Astrocyte (in vitro differentiated cells and primary cell): ENCODE measurements around the gene ELMOD1. TPM values are rescaled to one million over a fixed set of nuclear protein-coding genes. Genes with fewer than 3 reads are reported as not detected.

ENCODE experiments used
- DNase-seq: peaks from one replicate; pipeline ENCODE4 v3.0.0-alpha.2; 2010; ENCODE audit warnings: low read depth
- FAIRE-seq: peaks from 2 replicates; lab custom pipeline; 2011; peaks lifted over from hg19 to GRCh38; lab: Jason Lieb, UNC
- H2AFZ ChIP-seq: 2 replicates; pipeline ENCODE4 v1.6.0; 2012; ENCODE audit warnings: low read depth, low read length, inconsistent platforms
- H3K27ac ChIP-seq: 2 replicates; pipeline ENCODE4 v1.5.1; 2011; ENCODE audit warnings: low read depth, low read length, inconsistent platforms
- H3K27me3 ChIP-seq: 2 replicates; pipeline ENCODE4 v1.6.0; 2011; ENCODE audit warnings: low read length, inconsistent platforms; ENCODE audit not compliant: insufficient read depth
- H3K36me3 ChIP-seq: 2 replicates; pipeline ENCODE4 v1.5.1; 2011; ENCODE audit warnings: low read length, inconsistent platforms; ENCODE audit not compliant: insufficient read depth
- H3K4me1 ChIP-seq: 2 replicates; pipeline ENCODE4 v1.5.1; 2011; ENCODE audit warnings: low read length, inconsistent platforms; ENCODE audit not compliant: insufficient read depth
- H3K4me2 ChIP-seq: 2 replicates; pipeline ENCODE4 v1.6.0; 2012; ENCODE audit warnings: low read length, inconsistent platforms
- H3K4me3 ChIP-seq: 2 replicates; pipeline ENCODE4 v1.5.1; 2011; ENCODE audit warnings: low read depth, mild to moderate bottlenecking, low read length, inconsistent platforms; ENCODE audit not compliant: insufficient read depth
- H3K79me2 ChIP-seq: 2 replicates; pipeline ENCODE4 v1.6.0; 2012; ENCODE audit warnings: mild to moderate bottlenecking, low read length, inconsistent platforms; ENCODE audit not compliant: insufficient read depth
- H3K9ac ChIP-seq: 2 replicates; pipeline ENCODE4 v1.6.0; 2012; ENCODE audit warnings: mild to moderate bottlenecking, low read length, inconsistent platforms
- H3K9me3 ChIP-seq: 2 replicates; pipeline ENCODE4 v1.5.1; 2012; ENCODE audit warnings: low read depth, mild to moderate bottlenecking, low read length, inconsistent platforms; ENCODE audit not compliant: insufficient read depth
- H4K20me1 ChIP-seq: 2 replicates; pipeline ENCODE4 v1.6.0; 2012; ENCODE audit warnings: low read length, inconsistent platforms; ENCODE audit not compliant: insufficient read depth
- H3K27ac Mint-ChIP-seq: one replicate; pipeline ENCODE4 v1.8.0; 2021; ENCODE audit warnings: mild to moderate bottlenecking, mixed read lengths; ENCODE audit not compliant: unreplicated experiment
- H3K27me3 Mint-ChIP-seq: one replicate; pipeline ENCODE4 v1.8.0; 2021; ENCODE audit warnings: low read depth, mixed read lengths; ENCODE audit not compliant: unreplicated experiment
- H3K36me3 Mint-ChIP-seq: one replicate; pipeline ENCODE4 v1.8.0; 2021; ENCODE audit warnings: low read depth, mixed read lengths; ENCODE audit not compliant: unreplicated experiment
- H3K4me1 Mint-ChIP-seq: one replicate; pipeline ENCODE4 v1.8.0; 2021; ENCODE audit warnings: low read depth, mixed read lengths; ENCODE audit not compliant: unreplicated experiment
- H3K4me3 Mint-ChIP-seq: one replicate; pipeline ENCODE4 v1.8.0; 2021; ENCODE audit warnings: mild to moderate bottlenecking, moderate library complexity, mixed read lengths; ENCODE audit not compliant: unreplicated experiment
- H3K9me3 Mint-ChIP-seq: one replicate; pipeline ENCODE4 v1.8.0; 2021; ENCODE audit warnings: mild to moderate bottlenecking, mixed read lengths; ENCODE audit not compliant: unreplicated experiment
- CTCF ChIP-seq: IDR thresholded peaks from 2 replicates; pipeline ENCODE4 v1.5.1; 2011; ENCODE audit warnings: low read depth, mild to moderate bottlenecking, inconsistent platforms, low read length, moderate library complexity; ENCODE audit not compliant: insufficient read depth
- EZH2 ChIP-seq: IDR thresholded peaks from 2 replicates; pipeline ENCODE4 v1.6.1; 2012; ENCODE audit warnings: mild to moderate bottlenecking, low read length, inconsistent platforms; ENCODE audit not compliant: insufficient read depth
- total RNA-seq: library from RNA; stranded (reverse); gene quantifications from 2 replicates; pipeline ENCODE4 v1.2.1, GENCODE V29; 2021

The ELMOD1 gene
- total RNA-seq, 1 donor from 2014 or later = 0.52 TPM

- H3K36me3 Mint-ChIP-seq = no peaks in the 10 kb centered on the region
- no peak for TF ChIP-seq CTCF
- peaks cover 41% of the 10 kb centered on the region for H3K4me1 Mint-ChIP-seq
- no peak overlapping the region for H3K27ac Mint-ChIP-seq
- Histone ChIP-seq H3K27ac (no peak overlapping the region), H3K36me3 (no peaks in the 10 kb centered on the region), H3K9me3 (no peaks in the 10 kb centered on the region), H2AFZ (no peak overlapping the region), H3K4me2 (no peak overlapping the region), H3K4me3 (no peak overlapping the region), H4K20me1 (no peaks in the 10 kb centered on the region), H3K27me3 (peaks cover 6% of the 10 kb centered on the region), H3K9ac (no peak overlapping the region), H3K79me2 (no peaks in the 10 kb centered on the region), H3K4me1 (peaks cover 19% of the 10 kb centered on the region)
- H3K27me3 Mint-ChIP-seq = no peaks in the 10 kb centered on the region
- FAIRE-seq = no peak
- no peak for DNase-seq
- H3K9me3 Mint-ChIP-seq = no peaks in the 10 kb centered on the region
- no peak overlapping the region for H3K4me3 Mint-ChIP-seq
Measured at GRCh38 chr11:107708792-107709191, 117.8 kb downstream of the ELMOD1 start.

- Histone ChIP-seq H3K9ac (no peak overlapping the region), H3K36me3 (no peaks in the 10 kb centered on the region), H4K20me1 (no peaks in the 10 kb centered on the region), H3K27me3 (peaks cover 12% of the 10 kb centered on the region), H3K4me2 (no peak overlapping the region), H3K27ac (no peak overlapping the region), H3K9me3 (no peaks in the 10 kb centered on the region), H2AFZ (no peak overlapping the region), H3K4me1 (peaks cover 6% of the 10 kb centered on the region), H3K79me2 (no peaks in the 10 kb centered on the region), H3K4me3 (no peak overlapping the region)
- FAIRE-seq (no peak), DNase-seq (no peak)
- Mint-ChIP-seq H3K27me3 (no peaks in the 10 kb centered on the region), H3K4me3 (no peak overlapping the region), H3K9me3 (no peaks in the 10 kb centered on the region), H3K4me1 (peaks cover 27% of the 10 kb centered on the region), H3K36me3 (no peaks in the 10 kb centered on the region), H3K27ac (no peak overlapping the region)
- TF ChIP-seq EZH2 = no peak
- no peak for TF ChIP-seq CTCF
Measured at GRCh38 chr11:107710301-107710700, 119.4 kb downstream of the ELMOD1 start.

GRCh38 chr11:107711861-107712755 is 121.2 kb downstream of the ELMOD1 start, which contains the start of gene SLN:
TSS of gene SLN (minus strand) at chr11:107712056.
- no peak within 1 kb of the TSS for H3K9ac ChIP-seq
- DNase-seq = no peak

More at GRCh38 chr11:107711861-107712755, 121.2 kb downstream of the ELMOD1 start, which contains the start of gene SLN:
- H3K4me2 ChIP-seq = no peak within 1 kb of the TSS
- H3K36me3 ChIP-seq = no peaks in the 10 kb centered on the region
- H3K27me3 ChIP-seq = peaks cover 13% of the 10 kb centered on the region
- H3K4me3 ChIP-seq = no peak within 1 kb of the TSS
- Mint-ChIP-seq H3K27me3 (no peaks in the 10 kb centered on the region), H3K4me3 (peak within 1 kb of the TSS; percentile 69), H3K4me1 (peaks cover 19% of the 10 kb centered on the region), H3K36me3 (no peaks in the 10 kb centered on the region), H3K27ac (no peak within 1 kb of the TSS), H3K9me3 (no peaks in the 10 kb centered on the region)
- H2AFZ ChIP-seq = no peak within 1 kb of the TSS
- no peak for FAIRE-seq
- no peak within 1 kb of the TSS for H3K27ac ChIP-seq
- H3K4me1 ChIP-seq = peaks cover 4% of the 10 kb centered on the region
- no peaks in the 10 kb centered on the region for H4K20me1 ChIP-seq
- no peaks in the 10 kb centered on the region for H3K79me2 ChIP-seq
- H3K9me3 ChIP-seq = no peaks in the 10 kb centered on the region
- TF ChIP-seq CTCF = no peak
- no peak for TF ChIP-seq EZH2
